K562 (cell line): ENCODE data around the gene FHDC1.

Experiments used
- BCL6 ChIP-seq: fragments of 250-450 bp; sonication (Bioruptor Pico); IDR thresholded peaks from 2 replicates; pipeline ENCODE4 v1.4.0; 2020
- CREBBP ChIP-seq: IDR thresholded peaks from one replicate; pipeline ENCODE4 v1.6.1; 2012; ENCODE audit warnings: low read depth, mild to moderate bottlenecking, control low read depth, inconsistent platforms, low read length
- CREM ChIP-seq: IDR thresholded peaks from 2 replicates; pipeline ENCODE4 v1.6.1; 2014; ENCODE audit warnings: antibody characterized with exemption, low read depth
- FOXM1 ChIP-seq, 2 experiments: fragments of 450-650 bp in 1 of 2; sonication (generic) in 1 of 2; formaldehyde crosslinking in 1 of 2; IDR thresholded peaks; 2 replicates each; pipeline versions ENCODE4 v1.6.1 to v1.9.0; 2017 to 2022; ENCODE audit warnings: low read depth in 2 of 2, mild to moderate bottlenecking in 2 of 2, missing genetic modification reagents in 1 of 2, moderate library complexity in 1 of 2
- NFIC ChIP-seq: fragments of 450-650 bp; IDR thresholded peaks from 2 replicates; pipeline ENCODE4 v1.6.1; 2017; ENCODE audit warnings: mild to moderate bottlenecking, inconsistent platforms
- SAFB2 ChIP-seq: fragments of 200-400 bp; formaldehyde crosslinking; IDR thresholded peaks from 2 replicates; pipeline ENCODE4 v1.6.1; 2018; ENCODE audit warnings: borderline replicate concordance, low read length, low read depth, moderate library complexity; ENCODE audit not compliant: severe bottlenecking
- SIRT6 ChIP-seq: IDR thresholded peaks from one replicate; pipeline ENCODE4 v1.6.1; 2012; ENCODE audit warnings: low read depth, mild to moderate bottlenecking, control low read depth, inconsistent platforms, low read length, moderate library complexity
- SPI1 ChIP-seq: IDR thresholded peaks from 2 replicates; pipeline ENCODE4 v1.6.1; 2011; ENCODE audit warnings: low read depth, low read length, control low read depth, borderline replicate concordance
- ZNF217 ChIP-seq: sonication (generic); formaldehyde crosslinking; IDR thresholded peaks from 2 replicates; pipeline ENCODE4 v1.8.0; 2022; ENCODE audit warnings: mild to moderate bottlenecking, missing genetic modification reagents
- ZNF23 ChIP-seq: fragments of 250-450 bp; sonication (Bioruptor Pico); IDR thresholded peaks from 2 replicates; pipeline ENCODE4 v1.4.0; 2020; ENCODE audit warnings: mild to moderate bottlenecking
- ZNF644 ChIP-seq: fragments of 200-800 bp; sonication (Bioruptor generic); IDR thresholded peaks from 2 replicates; pipeline ENCODE4 v1.6.1; 2016; ENCODE audit warnings: low read depth, missing genetic modification characterization, missing compliant biosample characterization
- TF ChIP-seq, protein P1 (sequence below): fragments of 450-650 bp; formaldehyde crosslinking; IDR thresholded peaks from 2 replicates; pipeline ENCODE4 v1.4.0; 2020; ENCODE audit warnings: mild to moderate bottlenecking, mixed read lengths
- TF ChIP-seq, protein P2 (sequence below), 3 experiments: IDR thresholded peaks in 2 of 3; conservative IDR thresholded peaks in 1 of 3; 2 replicates each; pipeline ENCODE4 v1.5.1; 2011 to 2012; ENCODE audit warnings: low read length in 3 of 3, mild to moderate bottlenecking in 3 of 3, control low read depth in 2 of 3, improper control_type of control experiment in 1 of 3, inconsistent platforms in 1 of 3, low read depth in 1 of 3, mixed read lengths in 1 of 3, moderate library complexity in 1 of 3; ENCODE audit not compliant: insufficient read depth in 2 of 3
- TF ChIP-seq, protein P3 (sequence below), 2 experiments: fragments of 450-650 bp; formaldehyde crosslinking in 1 of 2; IDR thresholded peaks; 2 replicates each; pipeline versions ENCODE4 v1.4.0 to v1.6.1; 2014 to 2020; ENCODE audit warnings: mild to moderate bottlenecking in 2 of 2, borderline replicate concordance in 1 of 2, low read depth in 1 of 2

GRCh38 chr4:152909901-152910300, 26.2 kb upstream of the FHDC1 start:
- TF ChIP-seq SPI1 (no peak), BCL6 (CRISPR knock-in tag) (no peak), NFIC (no peak), CREBBP (no peak), ZNF23 (no peak), SAFB2 (no peak), SIRT6 (no peak), FOXM1 (IDR thresholded peaks at IDR 0.05; ENCODE audit: low read depth) (no peak), FOXM1 (CRISPR knock-in tag; IDR thresholded peaks at IDR 0.05; ENCODE audit: low read depth) (no peak), ZNF644 (no peak), ZNF217 (CRISPR knock-in tag) (no peak), CREM (no peak)
- TF ChIP-seq, protein P1, sequence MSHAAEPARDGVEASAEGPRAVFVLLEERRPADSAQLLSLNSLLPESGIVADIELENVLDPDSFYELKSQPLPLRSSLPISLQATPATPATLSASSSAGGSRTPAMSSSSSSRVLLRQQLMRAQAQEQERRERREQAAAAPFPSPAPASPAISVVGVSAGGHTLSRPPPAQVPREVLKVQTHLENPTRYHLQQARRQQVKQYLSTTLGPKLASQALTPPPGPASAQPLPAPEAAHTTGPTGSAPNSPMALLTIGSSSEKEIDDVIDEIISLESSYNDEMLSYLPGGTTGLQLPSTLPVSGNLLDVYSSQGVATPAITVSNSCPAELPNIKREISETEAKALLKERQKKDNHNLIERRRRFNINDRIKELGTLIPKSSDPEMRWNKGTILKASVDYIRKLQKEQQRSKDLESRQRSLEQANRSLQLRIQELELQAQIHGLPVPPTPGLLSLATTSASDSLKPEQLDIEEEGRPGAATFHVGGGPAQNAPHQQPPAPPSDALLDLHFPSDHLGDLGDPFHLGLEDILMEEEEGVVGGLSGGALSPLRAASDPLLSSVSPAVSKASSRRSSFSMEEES, result no peak
- TF ChIP-seq, protein P2, sequence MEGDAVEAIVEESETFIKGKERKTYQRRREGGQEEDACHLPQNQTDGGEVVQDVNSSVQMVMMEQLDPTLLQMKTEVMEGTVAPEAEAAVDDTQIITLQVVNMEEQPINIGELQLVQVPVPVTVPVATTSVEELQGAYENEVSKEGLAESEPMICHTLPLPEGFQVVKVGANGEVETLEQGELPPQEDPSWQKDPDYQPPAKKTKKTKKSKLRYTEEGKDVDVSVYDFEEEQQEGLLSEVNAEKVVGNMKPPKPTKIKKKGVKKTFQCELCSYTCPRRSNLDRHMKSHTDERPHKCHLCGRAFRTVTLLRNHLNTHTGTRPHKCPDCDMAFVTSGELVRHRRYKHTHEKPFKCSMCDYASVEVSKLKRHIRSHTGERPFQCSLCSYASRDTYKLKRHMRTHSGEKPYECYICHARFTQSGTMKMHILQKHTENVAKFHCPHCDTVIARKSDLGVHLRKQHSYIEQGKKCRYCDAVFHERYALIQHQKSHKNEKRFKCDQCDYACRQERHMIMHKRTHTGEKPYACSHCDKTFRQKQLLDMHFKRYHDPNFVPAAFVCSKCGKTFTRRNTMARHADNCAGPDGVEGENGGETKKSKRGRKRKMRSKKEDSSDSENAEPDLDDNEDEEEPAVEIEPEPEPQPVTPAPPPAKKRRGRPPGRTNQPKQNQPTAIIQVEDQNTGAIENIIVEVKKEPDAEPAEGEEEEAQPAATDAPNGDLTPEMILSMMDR (IDR thresholded peaks at IDR 0.05 in 2 of 3, conservative IDR thresholded peaks at IDR 0.05 in 1 of 3; ENCODE audit: insufficient read depth in 2 of 3, low read depth in 1 of 3, low read length in 3 of 3), result no peak
- TF ChIP-seq, protein P3, sequence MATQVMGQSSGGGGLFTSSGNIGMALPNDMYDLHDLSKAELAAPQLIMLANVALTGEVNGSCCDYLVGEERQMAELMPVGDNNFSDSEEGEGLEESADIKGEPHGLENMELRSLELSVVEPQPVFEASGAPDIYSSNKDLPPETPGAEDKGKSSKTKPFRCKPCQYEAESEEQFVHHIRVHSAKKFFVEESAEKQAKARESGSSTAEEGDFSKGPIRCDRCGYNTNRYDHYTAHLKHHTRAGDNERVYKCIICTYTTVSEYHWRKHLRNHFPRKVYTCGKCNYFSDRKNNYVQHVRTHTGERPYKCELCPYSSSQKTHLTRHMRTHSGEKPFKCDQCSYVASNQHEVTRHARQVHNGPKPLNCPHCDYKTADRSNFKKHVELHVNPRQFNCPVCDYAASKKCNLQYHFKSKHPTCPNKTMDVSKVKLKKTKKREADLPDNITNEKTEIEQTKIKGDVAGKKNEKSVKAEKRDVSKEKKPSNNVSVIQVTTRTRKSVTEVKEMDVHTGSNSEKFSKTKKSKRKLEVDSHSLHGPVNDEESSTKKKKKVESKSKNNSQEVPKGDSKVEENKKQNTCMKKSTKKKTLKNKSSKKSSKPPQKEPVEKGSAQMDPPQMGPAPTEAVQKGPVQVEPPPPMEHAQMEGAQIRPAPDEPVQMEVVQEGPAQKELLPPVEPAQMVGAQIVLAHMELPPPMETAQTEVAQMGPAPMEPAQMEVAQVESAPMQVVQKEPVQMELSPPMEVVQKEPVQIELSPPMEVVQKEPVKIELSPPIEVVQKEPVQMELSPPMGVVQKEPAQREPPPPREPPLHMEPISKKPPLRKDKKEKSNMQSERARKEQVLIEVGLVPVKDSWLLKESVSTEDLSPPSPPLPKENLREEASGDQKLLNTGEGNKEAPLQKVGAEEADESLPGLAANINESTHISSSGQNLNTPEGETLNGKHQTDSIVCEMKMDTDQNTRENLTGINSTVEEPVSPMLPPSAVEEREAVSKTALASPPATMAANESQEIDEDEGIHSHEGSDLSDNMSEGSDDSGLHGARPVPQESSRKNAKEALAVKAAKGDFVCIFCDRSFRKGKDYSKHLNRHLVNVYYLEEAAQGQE (IDR thresholded peaks at IDR 0.05; ENCODE audit: borderline replicate concordance), result no peak
- TF ChIP-seq, protein P3 (CRISPR knock-in tag; IDR thresholded peaks at IDR 0.05; ENCODE audit: low read depth), result no peak
